ENCODE measurements around the gene SGSM1. TPM values are rescaled to one million over a fixed set of nuclear protein-coding genes. Genes with fewer than 3 reads are reported as not detected.

Gene SGSM1
- total RNA-seq, 4 donors from 2014 or later, result 4.2 to 6.7 (median 5.6) TPM

- Histone ChIP-seq H3K4me1 (no peaks in the 10 kb centered on the region), H3K27ac (no peak overlapping the region), H3K9me3 (no peaks in the 10 kb centered on the region), H3K4me3 (replicated peaks in 1 of 3) (no peak overlapping the region), H3K36me3 (no peaks in the 10 kb centered on the region), H3K27me3 (no peaks in the 10 kb centered on the region)
- no peak for DNase-seq
- TF ChIP-seq CTCF (IDR thresholded peaks at IDR 0.05), result no peak
- no peak for TF ChIP-seq POLR2A (IDR thresholded peaks at IDR 0.05)
- intact Hi-C loops (cut with DNase I), result no loop called here
- 86 to 88% methylated on average over 10 of the region's 10 CpGs for WGBS, 2 donors
These were observed 43.9 kb upstream of the SGSM1 start for GRCh38 chr22:24761888-24762675.

- TF ChIP-seq POLR2A (IDR thresholded peaks at IDR 0.05) (no peak), CTCF (IDR thresholded peaks at IDR 0.05) (no peak)
- intact Hi-C loops (cut with DNase I), result no loop called here
- H3K4me3 ChIP-seq (replicated peaks in 1 of 3), result no peak overlapping the region
- H3K9me3 ChIP-seq, result no peaks in the 10 kb centered on the region
- H3K27ac ChIP-seq, result no peak overlapping the region
- WGBS, 2 donors, result 73 to 83% methylated on average over 20 to 30 of the region's 38 CpGs
- no peak for DNase-seq
- no peaks in the 10 kb centered on the region for H3K36me3 ChIP-seq
- no peaks in the 10 kb centered on the region for H3K4me1 ChIP-seq
- no peaks in the 10 kb centered on the region for H3K27me3 ChIP-seq
These were observed 42.0 kb upstream of the SGSM1 start for GRCh38 chr22:24763872-24764485.

- DNase-seq, result no peak
- WGBS, 2 donors, result 62 to 77% methylated on average over 5 of the region's 5 CpGs
- no peaks in the 10 kb centered on the region for H3K36me3 ChIP-seq
- intact Hi-C loops (cut with DNase I), result loop anchor here (5.0 kb wide), 1 partner anchor 82 kb away; no protein-coding TSS in a partner anchor
- H3K9me3 ChIP-seq, result no peaks in the 10 kb centered on the region
- no peak overlapping the region for H3K27ac ChIP-seq
- no peaks in the 10 kb centered on the region for H3K4me1 ChIP-seq
- H3K27me3 ChIP-seq, result no peaks in the 10 kb centered on the region
- no peak for TF ChIP-seq POLR2A (IDR thresholded peaks at IDR 0.05)
- TF ChIP-seq CTCF (IDR thresholded peaks at IDR 0.05), result no peak
- no peak overlapping the region for H3K4me3 ChIP-seq (replicated peaks in 1 of 3)
These were observed 40.8 kb upstream of the SGSM1 start for GRCh38 chr22:24765166-24765565.

- no peak overlapping the region for H3K4me3 ChIP-seq (replicated peaks in 1 of 3)
- no peak overlapping the region for H3K27ac ChIP-seq
- no peaks in the 10 kb centered on the region for H3K36me3 ChIP-seq
- 57 to 58% methylated on average over 8 of the region's 8 CpGs for WGBS, 2 donors
- intact Hi-C loops (cut with DNase I), result loop anchor here (5.0 kb wide), 1 partner anchor 79 kb away; no protein-coding TSS in a partner anchor
- H3K4me1 ChIP-seq, result no peaks in the 10 kb centered on the region
- no peaks in the 10 kb centered on the region for H3K9me3 ChIP-seq
- TF ChIP-seq CTCF (IDR thresholded peaks at IDR 0.05) (peak; percentile 31 to 63 (median 56)), POLR2A (IDR thresholded peaks at IDR 0.05) (no peak)
- no peaks in the 10 kb centered on the region for H3K27me3 ChIP-seq
- DNase-seq, result peak; percentile 70 to 76
These were observed 37.3 kb upstream of the SGSM1 start for GRCh38 chr22:24768537-24769374.
